ENCODE measurements around the gene SPDYE1.
A peak's percentile ranks its signal among the peaks of the same experiment; 100 is the strongest.

SPDYE1 gene

GRCh38 chr7:44045226-44046014 lies 47.7 kb downstream of the SPDYE1 start:
- no peak for DNase-seq

- DNase-seq = peak; percentile 20
Observed at GRCh38 chr7:44046321-44047061, 48.8 kb downstream of the SPDYE1 start.

GRCh38 chr7:44048031-44048795 lies 50.5 kb downstream of the SPDYE1 start:
- no peak for DNase-seq

GRCh38 chr7:44050121-44050914 lies 52.6 kb downstream of the SPDYE1 start:
- DNase-seq = no peak

GRCh38 chr7:44050915-44051560 lies 53.3 kb downstream of the SPDYE1 start:
- no peak for DNase-seq

- no peak for DNase-seq
Observed at GRCh38 chr7:44051611-44052220, 54.0 kb downstream of the SPDYE1 start.

GRCh38 chr7:44052771-44053365 lies 55.2 kb downstream of the SPDYE1 start:
- no peak for DNase-seq

- DNase-seq = no peak
Observed at GRCh38 chr7:44056681-44057080, 59.0 kb downstream of the SPDYE1 start.

GRCh38 chr7:44057181-44057848 lies 59.6 kb downstream of the SPDYE1 start:
- no peak for DNase-seq

- DNase-seq = no peak
Observed at GRCh38 chr7:44057849-44058758, 60.4 kb downstream of the SPDYE1 start.

- no peak for DNase-seq
Observed at GRCh38 chr7:44058759-44059218, 61.1 kb downstream of the SPDYE1 start.

- DNase-seq = no peak
Observed at GRCh38 chr7:44059219-44060090, 61.8 kb downstream of the SPDYE1 start.

Measured in effector CD4-positive, alpha-beta T cell (primary cell).